OCI-LY3 (cell line): ENCODE measurements around the gene XYLT2.

Experiments used
- H2AFZ ChIP-seq: fragments of 200-600, 300-600 bp; shearing (Covaris generic); 2 replicates; pipeline ENCODE4 v1.6.0; 2014; ENCODE audit warnings: antibody characterized with exemption, low read depth, low read length
- H3K27ac ChIP-seq: fragments of 200-600, 300-600 bp; sonication (generic); 2 replicates; pipeline ENCODE4 v1.5.1; 2014; ENCODE audit warnings: mild to moderate bottlenecking, low read length, moderate library complexity, mixed read lengths
- H3K27me3 ChIP-seq: fragments of 200-600, 300-600 bp; sonication (generic); 2 replicates; pipeline ENCODE4 v1.6.1; 2014; ENCODE audit warnings: low read depth, low read length, mixed read lengths
- H3K36me3 ChIP-seq: fragments of 200-600, 300-600 bp; sonication (generic); replicated peaks from 2 replicates; pipeline ENCODE3; 2014; ENCODE audit warnings: low read depth, low read length, mixed read lengths
- H3K4me1 ChIP-seq: fragments of 300-600, 200-600 bp; sonication (generic); 2 replicates; pipeline ENCODE4 v1.6.1; 2014; ENCODE audit warnings: low read length, mixed read lengths
- H3K4me2 ChIP-seq: fragments of 200-600, 300-600 bp; sonication (generic); 2 replicates; pipeline ENCODE4 v1.6.1; 2014; ENCODE audit warnings: low read length, mixed read lengths
- H3K4me3 ChIP-seq: fragments of 300-600, 200-600 bp; sonication (generic); 2 replicates; pipeline ENCODE4 v1.5.1; 2014; ENCODE audit warnings: antibody characterized with exemption, mild to moderate bottlenecking, low read length, moderate library complexity
- H3K79me2 ChIP-seq: fragments of 300-600, 200-600 bp; shearing (Covaris generic); 2 replicates; pipeline ENCODE4 v1.6.1; 2014; ENCODE audit warnings: mild to moderate bottlenecking, low read length, mixed read lengths
- H3K9ac ChIP-seq: fragments of 300-600, 200-600 bp; shearing (Covaris generic); 2 replicates; pipeline ENCODE4 v1.6.0; 2014; ENCODE audit warnings: mild to moderate bottlenecking, low read length, moderate library complexity
- H3K9me3 ChIP-seq: fragments of 200-600, 300-600 bp; shearing (Covaris generic); 2 replicates; pipeline ENCODE4 v1.6.1; 2014; ENCODE audit warnings: low read length, mixed read lengths; ENCODE audit not compliant: insufficient read depth
- H4K20me1 ChIP-seq: fragments of 200-600, 300-600 bp; sonication (generic); 2 replicates; pipeline ENCODE4 v1.6.1; 2016; ENCODE audit warnings: low read length, mixed read lengths; ENCODE audit not compliant: insufficient read depth
- EZH2phosphoT487 ChIP-seq: fragments of 200-600 bp; shearing (Covaris generic); IDR thresholded peaks from 2 replicates; pipeline ENCODE4 v1.6.1; 2018; ENCODE audit warnings: antibody characterized with exemption, mixed run types, low read depth
- TF ChIP-seq, protein P1 (sequence below): fragments of 200-600, 300-600 bp; sonication (generic); IDR thresholded peaks from 2 replicates; pipeline ENCODE4 v1.5.1; 2014; ENCODE audit warnings: antibody characterized with exemption, low read length, low read depth

Gene XYLT2

GRCh38 chr17:50317121-50317520, 28.8 kb upstream of the XYLT2 start:
- Histone ChIP-seq H3K36me3 (no peaks in the 10 kb centered on the region), H3K9ac (no peak overlapping the region), H3K4me3 (no peak overlapping the region), H2AFZ (no peak overlapping the region), H3K79me2 (no peaks in the 10 kb centered on the region), H3K27me3 (peaks cover 9% of the 10 kb centered on the region), H3K9me3 (no peaks in the 10 kb centered on the region), H3K4me1 (peaks cover 4% of the 10 kb centered on the region), H3K4me2 (no peak overlapping the region), H3K27ac (no peak overlapping the region), H4K20me1 (no peaks in the 10 kb centered on the region)
- TF ChIP-seq, protein P1, sequence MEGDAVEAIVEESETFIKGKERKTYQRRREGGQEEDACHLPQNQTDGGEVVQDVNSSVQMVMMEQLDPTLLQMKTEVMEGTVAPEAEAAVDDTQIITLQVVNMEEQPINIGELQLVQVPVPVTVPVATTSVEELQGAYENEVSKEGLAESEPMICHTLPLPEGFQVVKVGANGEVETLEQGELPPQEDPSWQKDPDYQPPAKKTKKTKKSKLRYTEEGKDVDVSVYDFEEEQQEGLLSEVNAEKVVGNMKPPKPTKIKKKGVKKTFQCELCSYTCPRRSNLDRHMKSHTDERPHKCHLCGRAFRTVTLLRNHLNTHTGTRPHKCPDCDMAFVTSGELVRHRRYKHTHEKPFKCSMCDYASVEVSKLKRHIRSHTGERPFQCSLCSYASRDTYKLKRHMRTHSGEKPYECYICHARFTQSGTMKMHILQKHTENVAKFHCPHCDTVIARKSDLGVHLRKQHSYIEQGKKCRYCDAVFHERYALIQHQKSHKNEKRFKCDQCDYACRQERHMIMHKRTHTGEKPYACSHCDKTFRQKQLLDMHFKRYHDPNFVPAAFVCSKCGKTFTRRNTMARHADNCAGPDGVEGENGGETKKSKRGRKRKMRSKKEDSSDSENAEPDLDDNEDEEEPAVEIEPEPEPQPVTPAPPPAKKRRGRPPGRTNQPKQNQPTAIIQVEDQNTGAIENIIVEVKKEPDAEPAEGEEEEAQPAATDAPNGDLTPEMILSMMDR: no peak
- TF ChIP-seq EZH2phosphoT487: no peak

DNA sequence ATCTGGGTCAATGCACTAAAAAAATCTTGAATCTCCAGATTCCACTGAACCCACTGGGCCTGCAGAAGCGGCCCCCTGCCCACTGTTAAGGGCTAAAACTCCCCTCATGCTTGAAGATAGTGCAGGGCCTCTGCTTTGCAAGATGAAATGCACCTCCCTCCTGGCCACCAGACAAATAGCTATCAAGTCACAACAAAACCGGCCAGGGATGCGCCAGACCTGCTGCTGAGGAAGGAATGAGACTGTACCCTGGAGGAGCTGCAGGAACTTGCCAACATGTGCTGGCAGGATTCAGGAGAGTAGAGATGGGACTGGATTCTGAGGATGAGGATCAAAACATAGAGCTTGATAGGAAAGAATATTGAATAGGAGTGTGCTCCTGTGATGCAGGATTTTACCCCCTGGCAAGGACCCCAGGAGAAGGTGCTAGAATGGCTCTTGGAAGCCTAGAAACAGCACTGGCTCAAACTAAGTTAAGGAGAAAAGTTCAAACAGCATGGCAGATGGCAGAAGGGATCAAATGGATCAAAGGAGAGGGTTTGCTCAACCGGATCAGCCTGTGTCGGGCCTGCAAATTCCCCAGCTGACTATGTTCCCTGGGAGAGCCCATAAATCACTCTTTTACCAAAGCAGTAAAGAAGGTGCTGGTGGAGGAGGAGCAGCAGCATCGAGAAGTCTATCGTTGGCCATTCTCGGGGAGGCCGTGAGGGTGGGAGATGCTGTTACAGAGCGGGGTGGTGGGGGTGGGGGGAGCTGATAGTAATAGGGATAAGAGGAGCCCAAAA, 27.2 kb upstream of the XYLT2 start:
- H2AFZ ChIP-seq: no peak overlapping the region
- H3K9ac ChIP-seq: no peak overlapping the region
- H3K36me3 ChIP-seq: no peaks in the 10 kb centered on the region
- no peaks in the 10 kb centered on the region for H4K20me1 ChIP-seq
- peaks cover 4% of the 10 kb centered on the region for H3K4me1 ChIP-seq
- no peak overlapping the region for H3K27ac ChIP-seq
- no peak for TF ChIP-seq EZH2phosphoT487
- TF ChIP-seq, protein P1: no peak
- no peak overlapping the region for H3K4me3 ChIP-seq
- H3K27me3 ChIP-seq: peaks cover 6% of the 10 kb centered on the region
- no peaks in the 10 kb centered on the region for H3K79me2 ChIP-seq
- no peak overlapping the region for H3K4me2 ChIP-seq
- H3K9me3 ChIP-seq: no peaks in the 10 kb centered on the region

DNA sequence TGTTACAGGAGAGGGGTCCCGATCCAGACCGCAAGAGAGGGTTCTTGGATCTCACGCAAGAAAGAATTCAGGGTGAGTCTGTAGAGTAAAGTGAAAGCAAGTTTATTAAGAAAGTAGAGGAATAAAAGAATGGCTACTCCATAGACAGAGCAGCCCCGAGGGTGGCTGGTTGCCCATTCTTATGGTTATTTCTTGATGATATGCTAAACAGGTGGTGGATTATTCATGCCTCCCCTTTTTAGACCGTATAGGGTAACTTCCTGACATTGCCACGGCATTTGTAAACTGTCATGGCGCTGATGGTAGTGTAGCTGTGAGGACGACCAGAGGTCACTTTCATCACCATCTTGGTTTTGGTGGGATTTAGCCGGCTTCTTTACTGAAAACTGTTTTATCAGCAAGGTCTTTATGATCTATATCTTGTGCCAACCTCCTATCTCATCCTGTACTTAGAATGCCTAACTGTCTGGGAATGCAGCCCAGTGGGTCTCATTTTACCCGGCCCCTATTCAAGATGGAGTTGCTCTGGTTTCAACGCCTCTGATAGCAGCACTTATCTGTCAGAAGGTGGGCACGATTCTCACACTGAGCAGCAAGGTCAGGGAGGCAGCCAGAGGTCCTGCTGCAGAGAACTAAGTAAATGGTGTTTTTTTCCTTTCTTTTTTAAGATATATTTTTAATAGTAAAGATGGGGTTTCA, 26.5 kb upstream of the XYLT2 start:
- no peak for TF ChIP-seq EZH2phosphoT487
- TF ChIP-seq, protein P1: no peak
- no peak overlapping the region for H3K27ac ChIP-seq
- H3K9ac ChIP-seq: no peak overlapping the region
- no peaks in the 10 kb centered on the region for H3K79me2 ChIP-seq
- H3K36me3 ChIP-seq: no peaks in the 10 kb centered on the region
- H3K4me2 ChIP-seq: no peak overlapping the region
- no peak overlapping the region for H3K4me3 ChIP-seq
- no peaks in the 10 kb centered on the region for H4K20me1 ChIP-seq
- H3K27me3 ChIP-seq: peaks cover 2% of the 10 kb centered on the region; the same call in 1 of the 2 replicates
- peaks cover 4% of the 10 kb centered on the region for H3K4me1 ChIP-seq
- H3K9me3 ChIP-seq: no peaks in the 10 kb centered on the region
- H2AFZ ChIP-seq: no peak overlapping the region

GRCh38 chr17:50322271-50322670, 23.7 kb upstream of the XYLT2 start:
- no peaks in the 10 kb centered on the region for H3K79me2 ChIP-seq
- H3K27me3 ChIP-seq: no peaks in the 10 kb centered on the region; the same call in 1 of the 2 replicates
- no peaks in the 10 kb centered on the region for H3K36me3 ChIP-seq
- no peak overlapping the region for H3K27ac ChIP-seq
- H3K4me3 ChIP-seq: no peak overlapping the region
- H2AFZ ChIP-seq: no peak overlapping the region
- H4K20me1 ChIP-seq: no peaks in the 10 kb centered on the region
- peaks cover 11% of the 10 kb centered on the region for H3K4me1 ChIP-seq
- TF ChIP-seq, protein P1: no peak
- TF ChIP-seq EZH2phosphoT487: no peak
- H3K4me2 ChIP-seq: no peak overlapping the region
- H3K9ac ChIP-seq: no peak overlapping the region
- no peaks in the 10 kb centered on the region for H3K9me3 ChIP-seq
